Hematopoietic multipotent progenitor cell (in vitro differentiated cells): ENCODE measurements around the gene KSR2. TPM values are rescaled to one million over a fixed set of nuclear protein-coding genes. Genes with fewer than 3 reads are reported as not detected.
"Not testable (repeated sequence)": the region's sequence is repeated elsewhere in the genome, so short reads cannot be mapped to it uniquely, and the experiment has no call there.

Experiments used
- DNase-seq, 3 donors: peaks; one replicate each; pipeline ENCODE4 v3.0.0-alpha.2; 2011 to 2015; ENCODE audit warnings: low read depth in 2 of 3, low spot score in 2 of 3
- total RNA-seq: library from RNA; depleted of rRNA; stranded (reverse); fragments of >200 nt; gene quantifications from one replicate; pipeline ENCODE4 v1.2.3, GENCODE V29; 2012

The KSR2 gene
- total RNA-seq, 1 donor, result under 0.01 TPM

DNA sequence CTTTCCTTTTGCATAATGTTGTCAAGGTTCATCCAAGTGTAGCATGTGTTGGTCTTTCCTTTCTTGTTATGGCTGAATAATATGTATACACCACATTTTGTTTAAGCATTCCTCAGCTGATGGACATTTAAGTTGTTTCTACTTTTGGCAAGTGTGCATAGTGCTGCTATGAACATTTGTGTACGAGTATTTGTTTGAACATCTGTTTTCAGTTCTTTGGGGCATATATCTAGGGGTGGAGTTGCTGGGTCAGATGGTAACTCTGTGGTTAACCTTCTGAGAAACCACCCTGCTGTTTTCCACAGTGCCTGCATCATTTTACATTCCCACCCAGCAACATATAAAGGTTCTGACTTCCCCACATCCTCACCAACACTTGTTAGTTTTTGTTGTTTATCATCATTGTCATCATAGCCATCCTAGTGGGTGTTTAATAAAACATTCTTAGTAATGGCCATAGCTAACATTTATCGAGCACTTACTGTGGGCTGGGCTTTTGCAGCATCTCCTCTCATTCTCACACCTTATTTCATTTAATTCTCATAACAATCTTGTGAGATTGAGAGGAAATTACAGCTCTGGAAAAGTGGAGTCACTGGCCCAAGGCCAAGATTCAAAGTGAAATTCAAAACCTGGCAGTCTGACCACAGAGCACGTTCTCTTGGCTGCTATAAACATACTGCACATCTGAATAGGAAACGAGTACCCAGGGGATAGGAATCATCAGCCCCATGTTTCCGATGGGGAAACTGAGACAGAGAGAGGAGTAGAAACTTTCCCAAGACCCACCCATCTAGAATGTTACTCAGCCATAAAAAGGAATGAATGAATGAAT, 193.6 kb downstream of the KSR2 start:
- DNase-seq, result no peak

GRCh38 chr12:117768860-117769259, 199.9 kb downstream of the KSR2 start:
- no peak for DNase-seq

DNA sequence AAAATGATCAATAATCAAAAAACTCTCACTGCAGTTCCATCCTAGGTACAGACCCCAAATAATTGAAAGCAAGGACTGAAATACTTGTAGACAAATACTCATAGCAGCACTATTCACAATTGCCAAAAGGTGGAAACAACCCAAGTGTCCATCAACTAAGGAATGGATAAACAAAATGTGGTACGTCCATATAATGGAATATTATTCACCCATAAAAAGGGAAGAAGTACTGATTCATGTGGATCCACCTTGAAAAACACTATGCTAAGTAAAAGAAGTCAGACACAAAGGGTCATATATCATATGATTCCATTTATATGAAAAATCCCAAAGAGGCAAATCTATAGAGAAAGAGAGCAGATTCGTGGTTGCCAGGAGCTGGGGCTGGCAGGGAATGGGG, 202.8 kb downstream of the KSR2 start:
- no peak for DNase-seq

DNA sequence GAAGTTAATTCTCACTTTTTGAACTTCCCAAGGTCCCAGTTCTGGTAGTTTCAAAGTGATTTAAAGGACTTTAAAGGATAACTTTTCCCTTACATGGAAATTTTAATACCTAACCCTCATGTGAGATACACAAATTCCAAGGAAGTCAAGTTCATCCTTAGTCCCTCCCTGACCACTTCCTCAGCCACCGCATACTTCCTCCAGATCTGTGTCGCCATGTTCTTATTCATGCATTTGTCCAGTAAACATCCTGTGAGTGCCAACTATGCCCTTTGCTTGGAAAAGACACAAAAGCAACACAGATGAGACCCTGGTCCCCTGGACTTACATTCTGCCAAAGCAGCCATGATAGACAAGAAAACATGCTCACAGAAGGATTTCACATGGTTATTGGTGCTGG, 206.6 kb downstream of the KSR2 start:
- no peak for DNase-seq

GRCh38 chr12:117761528-117762100, 207.2 kb downstream of the KSR2 start:
- no peak for DNase-seq

DNA sequence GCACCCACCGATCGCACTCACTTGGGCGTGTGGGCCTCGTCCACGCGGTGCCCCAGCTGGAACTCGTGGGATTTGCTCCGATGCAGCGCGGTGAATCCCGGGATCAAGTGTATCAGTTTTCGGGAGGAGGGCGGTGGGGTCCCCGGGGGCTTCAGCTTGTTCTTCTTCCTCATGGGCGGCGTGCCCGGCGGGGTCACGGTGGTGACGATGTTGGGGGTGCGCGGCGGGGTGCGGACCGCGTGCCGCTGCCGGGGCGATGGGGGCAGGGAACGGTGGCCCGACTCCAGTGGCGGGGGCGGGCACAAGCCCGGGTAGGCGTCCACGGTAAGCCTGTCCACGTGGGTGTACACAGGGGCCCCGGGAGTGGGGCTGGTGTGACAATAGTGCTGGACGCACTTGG, 207.8 kb downstream of the KSR2 start:
- DNase-seq, result no peak

- DNase-seq, result no peak
Measured at GRCh38 chr12:117750657-117751056, 218.1 kb downstream of the KSR2 start.

DNA sequence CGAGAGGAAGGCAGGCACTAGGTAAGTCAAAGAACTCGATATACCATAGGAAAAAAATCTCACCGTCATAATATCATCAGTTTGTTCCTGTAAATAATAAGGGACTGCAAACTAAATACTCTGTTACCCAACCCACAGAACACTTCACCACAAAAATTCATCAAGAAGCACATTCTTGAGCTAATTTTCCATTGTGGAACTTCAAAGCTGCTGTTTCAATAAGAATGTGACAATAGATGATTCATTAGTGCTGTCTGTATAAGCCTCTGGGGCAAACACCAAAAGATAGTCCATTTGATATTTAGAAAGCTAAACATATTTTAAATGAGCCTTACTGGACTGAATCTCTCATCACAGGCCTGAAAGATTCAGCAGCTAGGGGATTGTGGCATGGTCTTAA, 219.4 kb downstream of the KSR2 start:
- DNase-seq, result no peak

- not testable (repeated sequence) for DNase-seq
Measured at GRCh38 chr12:117746358-117746757, 222.4 kb downstream of the KSR2 start.

GRCh38 chr12:117744418-117744817, 224.4 kb downstream of the KSR2 start:
- no peak for DNase-seq

DNA sequence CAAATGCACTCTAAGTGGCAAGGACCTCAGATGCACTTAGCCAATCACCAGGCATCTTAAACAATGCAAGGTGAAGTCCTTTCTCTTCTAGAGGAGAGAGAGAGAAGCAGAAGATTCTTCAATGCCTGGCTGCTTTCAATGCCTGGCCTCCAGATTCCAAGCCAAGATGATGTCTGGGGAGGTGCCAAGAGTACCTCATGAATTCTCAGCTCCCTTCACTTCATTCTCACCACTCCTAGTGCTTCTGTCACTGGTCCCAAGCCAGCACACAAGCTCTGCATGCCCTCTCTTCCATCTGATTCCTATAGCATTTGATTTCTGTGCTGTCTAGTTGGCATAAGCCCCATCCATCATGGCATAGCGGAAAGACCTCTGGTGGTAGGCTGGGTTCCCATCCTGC, 225.0 kb downstream of the KSR2 start:
- no peak for DNase-seq

DNA sequence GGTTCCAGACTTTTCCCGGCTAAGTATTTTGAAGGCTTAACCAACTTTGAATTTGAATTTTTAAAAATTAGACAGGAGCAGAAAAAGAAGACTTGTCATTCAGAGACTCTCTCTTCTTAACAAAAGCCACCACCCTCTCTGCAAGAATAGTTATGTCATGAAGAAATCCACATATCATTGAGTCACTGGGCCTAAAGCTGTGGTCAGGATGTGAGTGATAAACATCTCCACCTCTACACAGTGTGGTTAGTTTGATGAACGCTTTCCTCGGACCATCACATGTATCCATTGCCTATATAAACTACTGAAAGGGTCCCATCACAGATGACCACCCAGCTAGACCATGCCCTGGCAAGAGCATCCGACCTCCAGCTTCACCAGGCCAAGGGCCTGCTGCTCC, 226.1 kb downstream of the KSR2 start:
- DNase-seq, result no peak

- DNase-seq, result no peak
Measured at GRCh38 chr12:117738233-117738632, 230.6 kb downstream of the KSR2 start.

- DNase-seq, result no peak
Measured at GRCh38 chr12:117733549-117733805, 235.3 kb downstream of the KSR2 start.

DNA sequence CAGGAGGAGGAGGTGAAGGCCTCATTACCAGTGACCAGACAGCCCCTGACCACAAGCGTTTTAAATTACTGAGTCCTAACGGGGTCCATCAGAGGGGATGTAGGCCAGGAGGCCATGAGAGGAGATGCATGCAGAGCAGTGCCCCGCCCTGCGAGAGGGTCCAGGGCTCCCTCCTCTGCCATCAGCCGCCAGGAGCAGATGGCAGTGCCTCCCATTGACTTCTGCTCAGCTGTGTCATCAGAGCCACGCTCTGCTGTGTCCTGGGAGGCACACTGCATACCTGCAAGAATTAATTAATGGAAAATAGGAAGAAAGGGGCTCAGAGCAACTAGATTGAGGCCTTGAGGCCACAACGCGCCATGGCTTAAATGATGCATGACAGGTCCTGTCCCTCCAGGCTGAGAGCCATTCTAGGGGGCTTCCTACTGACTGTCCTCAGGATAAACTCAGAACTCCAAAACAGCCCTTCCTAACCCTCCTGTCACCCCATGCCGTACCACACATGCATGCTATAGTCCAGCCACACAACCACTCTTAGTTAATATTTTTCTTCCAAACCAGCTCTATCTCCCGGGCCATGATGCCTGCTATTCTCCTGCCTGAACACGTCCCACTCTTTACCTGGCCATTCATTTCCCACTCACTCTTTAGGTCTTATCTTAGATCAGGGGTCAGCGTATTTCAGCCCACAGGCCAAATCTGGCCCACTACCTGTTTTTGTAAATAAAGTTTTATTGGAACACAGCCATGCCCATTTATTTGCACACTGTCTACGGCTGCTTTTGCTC, 235.8 kb downstream of the KSR2 start:
- DNase-seq, result no peak

GRCh38 chr12:117731131-117731530, 237.7 kb downstream of the KSR2 start:
- not testable (repeated sequence) for DNase-seq

DNA sequence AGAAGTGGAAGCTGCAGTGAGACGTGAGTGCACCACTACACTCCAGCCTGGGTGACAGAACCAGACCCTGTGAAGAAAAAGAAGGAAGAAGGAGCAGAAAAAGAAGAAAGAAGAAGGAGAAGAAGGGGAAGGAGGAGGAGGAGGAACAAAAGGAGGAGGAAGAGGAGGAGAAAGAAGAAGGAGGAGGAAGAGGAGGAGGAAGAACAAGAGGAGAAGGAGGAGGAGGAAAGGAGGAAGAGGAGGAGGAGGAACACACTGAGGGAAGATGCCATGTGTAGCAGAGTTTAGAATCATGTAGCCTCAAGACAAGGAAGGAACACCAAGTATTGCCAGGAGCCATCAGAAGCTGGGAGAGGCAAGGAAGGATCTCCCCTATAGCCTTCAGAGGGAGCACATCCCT, 241.5 kb downstream of the KSR2 start:
- no peak for DNase-seq

- DNase-seq, result no peak
Measured at GRCh38 chr12:117724543-117724942, 244.2 kb downstream of the KSR2 start.

DNA sequence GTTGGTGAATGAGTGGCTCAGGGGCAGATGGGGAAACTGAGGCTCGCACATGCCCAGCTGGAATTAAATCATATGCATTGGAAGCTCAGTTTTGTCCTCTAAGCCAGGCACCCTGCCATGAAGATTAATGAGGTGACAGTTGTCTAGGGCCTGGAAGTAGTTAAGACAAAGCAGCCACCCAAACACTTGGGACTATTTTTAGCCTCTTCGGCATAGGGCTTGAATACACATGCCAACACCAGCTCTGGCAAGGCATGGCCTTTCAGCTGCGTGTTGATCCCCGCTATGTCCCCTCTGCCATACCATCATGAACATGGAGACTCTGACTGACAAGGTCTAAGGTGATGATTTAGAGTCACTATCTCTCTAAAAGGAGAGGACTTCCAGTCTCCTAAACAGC, 250.2 kb downstream of the KSR2 start:
- no peak for DNase-seq

DNA sequence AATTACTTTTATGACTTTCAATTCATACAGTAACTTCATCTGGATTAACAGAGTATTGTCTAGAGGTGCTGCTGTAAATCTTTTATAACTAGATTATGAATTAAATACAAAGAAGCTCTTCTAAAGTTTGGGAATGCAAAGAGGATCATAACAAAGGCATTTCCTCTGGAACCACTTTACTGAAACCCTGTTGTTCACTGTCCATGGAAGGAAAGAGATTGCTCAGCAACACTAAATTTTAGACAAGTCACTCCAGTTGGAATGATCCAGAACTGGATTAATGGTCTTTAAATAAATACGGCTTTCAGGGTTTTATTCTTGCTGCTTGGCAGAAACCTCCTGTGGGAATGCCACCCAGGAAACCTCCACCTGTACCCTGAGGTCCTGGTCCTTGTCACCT, 250.6 kb downstream of the KSR2 start:
- DNase-seq, result no peak

DNA sequence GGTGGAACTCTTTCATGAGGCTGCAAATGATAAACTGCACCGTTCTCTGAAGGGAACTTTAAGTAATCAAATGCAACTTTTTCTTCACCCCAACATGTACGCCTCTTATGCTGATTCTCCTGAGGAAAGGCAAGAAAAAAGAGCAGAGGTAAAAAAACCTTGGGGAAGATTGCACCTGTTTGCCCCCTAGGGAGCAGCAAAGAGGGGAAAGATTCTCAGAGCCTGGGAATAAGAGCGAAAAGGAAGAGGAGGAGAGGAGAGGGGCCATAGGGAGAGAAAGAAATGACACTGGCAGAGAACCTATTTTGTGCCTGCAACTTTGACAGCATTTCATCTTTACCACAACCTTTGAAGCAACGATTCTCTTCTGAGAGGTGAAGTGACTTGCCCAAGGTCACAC, 254.6 kb downstream of the KSR2 start:
- DNase-seq, result no peak

GRCh38 chr12:117710121-117710520, 258.7 kb downstream of the KSR2 start:
- no peak for DNase-seq
